H4 (cell line): Measurements from ENCODE around the gene NECTIN1. TPM values are rescaled to one million over a fixed set of nuclear protein-coding genes. Genes with fewer than 3 reads are reported as not detected.
A peak's percentile ranks its signal among the peaks of the same experiment; 100 is the strongest.

Source experiments
- DNase-seq: peaks from one replicate; pipeline ENCODE4 v3.0.0-alpha.2; 2015; ENCODE audit warnings: low spot score
- total RNA-seq: library from RNA; depleted of rRNA; stranded (reverse); fragments of >200 nt; shearing (Covaris generic); gene quantifications from 2 replicates; pipeline ENCODE4 v1.2.3, GENCODE V29; 2014

Gene NECTIN1
- total RNA-seq, 1 experiment from 2014 or later = 6.6 TPM

GRCh38 chr11:119692540-119692820 is 36.5 kb downstream of the NECTIN1 start:
- no peak for DNase-seq

- no peak for DNase-seq
These were observed 37.1 kb downstream of the NECTIN1 start for GRCh38 chr11:119691701-119692539.

GRCh38 chr11:119691020-119691666 is 37.9 kb downstream of the NECTIN1 start:
- no peak for DNase-seq

- no peak for DNase-seq
These were observed 39.7 kb downstream of the NECTIN1 start for GRCh38 chr11:119689302-119689701.

- no peak for DNase-seq
These were observed 40.6 kb downstream of the NECTIN1 start for GRCh38 chr11:119688356-119688755.

GRCh38 chr11:119687373-119688046 is 41.5 kb downstream of the NECTIN1 start:
- DNase-seq = no peak

GRCh38 chr11:119686177-119686882 is 42.7 kb downstream of the NECTIN1 start:
- DNase-seq = no peak

GRCh38 chr11:119685111-119685746 is 43.8 kb downstream of the NECTIN1 start:
- no peak for DNase-seq

- peak; percentile 83 for DNase-seq
These were observed 44.5 kb downstream of the NECTIN1 start for GRCh38 chr11:119684361-119685110.

GRCh38 chr11:119683783-119684182 is 45.2 kb downstream of the NECTIN1 start:
- no peak for DNase-seq

- DNase-seq = no peak
These were observed 47.6 kb downstream of the NECTIN1 start for GRCh38 chr11:119681361-119681910.

- no peak for DNase-seq
These were observed 48.2 kb downstream of the NECTIN1 start for GRCh38 chr11:119680541-119681360.

GRCh38 chr11:119679346-119679745 is 49.7 kb downstream of the NECTIN1 start:
- no peak for DNase-seq

- DNase-seq = no peak
These were observed 50.6 kb downstream of the NECTIN1 start for GRCh38 chr11:119678351-119678750.

GRCh38 chr11:119677840-119678239 is 51.2 kb downstream of the NECTIN1 start:
- DNase-seq = no peak

- no peak for DNase-seq
These were observed 52.5 kb downstream of the NECTIN1 start for GRCh38 chr11:119676461-119677020.

GRCh38 chr11:119673759-119674336 is 55.2 kb downstream of the NECTIN1 start:
- DNase-seq = no peak

- no peak for DNase-seq
These were observed 55.8 kb downstream of the NECTIN1 start for GRCh38 chr11:119673052-119673758.
